Adrenal gland (tissue), 5 donors: ENCODE measurements around the gene RHOA.

Experiments
- POLR2A ChIP-seq, 2 donors: fragments of 450-650 bp; IDR thresholded peaks; one replicate each; pipeline ENCODE4 v1.6.1; 2017; ENCODE audit warnings: antibody characterized with exemption in 2 of 2, mild to moderate bottlenecking in 2 of 2, moderate library complexity in 1 of 2
- TF ChIP-seq, protein P1 (sequence below), 6 experiments: fragments of 450-650 bp in 4 of 6; fragments of 200-600 bp in 2 of 6; sonication (generic) in 1 of 6; IDR thresholded peaks; 1 replicate in 5 of 6; 2 replicates in 1 of 6; pipeline versions ENCODE4 v1.5.1 to v1.8.0; 2016 to 2021; ENCODE audit warnings: antibody characterized with exemption in 6 of 6, mild to moderate bottlenecking in 2 of 6, moderate library complexity in 1 of 6
- donor health status: DM: no; HTN: no; CAD: no.

DNA sequence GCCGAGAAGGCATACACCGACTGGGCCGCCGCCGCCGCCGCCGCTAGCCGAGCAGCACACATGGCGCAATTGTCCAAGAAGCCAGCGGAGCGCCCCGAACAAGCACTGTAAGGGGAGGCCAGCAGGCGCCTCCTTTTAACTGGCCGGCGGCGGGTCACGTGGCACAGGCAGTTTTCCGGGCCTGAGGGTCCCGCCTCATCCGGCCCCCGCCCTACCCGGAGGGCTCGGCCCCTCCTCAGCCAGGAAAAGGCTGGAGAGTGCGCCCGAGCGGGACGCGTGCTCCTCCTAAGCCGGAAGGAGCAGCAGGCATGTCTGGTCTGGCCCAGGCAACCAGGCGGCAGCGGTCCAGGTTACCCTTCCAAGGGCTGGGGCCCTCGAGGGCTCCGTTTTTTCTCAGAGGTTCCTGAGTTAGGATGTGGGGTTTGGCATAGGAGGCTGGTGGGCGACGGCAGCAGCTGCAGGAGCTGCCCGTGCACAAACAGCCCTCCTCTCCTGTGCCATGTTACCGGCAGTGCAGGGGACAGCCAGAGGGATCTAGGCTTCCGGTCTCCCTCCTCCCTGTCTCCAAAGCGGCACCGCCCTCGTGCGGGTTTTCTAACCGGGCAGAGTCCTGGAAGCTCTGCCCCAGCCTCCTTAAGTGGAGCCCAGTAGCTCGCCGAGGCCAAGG lies 53.4 kb downstream of the RHOA start, which contains the start of gene GPX1:
- TF ChIP-seq, protein P1, sequence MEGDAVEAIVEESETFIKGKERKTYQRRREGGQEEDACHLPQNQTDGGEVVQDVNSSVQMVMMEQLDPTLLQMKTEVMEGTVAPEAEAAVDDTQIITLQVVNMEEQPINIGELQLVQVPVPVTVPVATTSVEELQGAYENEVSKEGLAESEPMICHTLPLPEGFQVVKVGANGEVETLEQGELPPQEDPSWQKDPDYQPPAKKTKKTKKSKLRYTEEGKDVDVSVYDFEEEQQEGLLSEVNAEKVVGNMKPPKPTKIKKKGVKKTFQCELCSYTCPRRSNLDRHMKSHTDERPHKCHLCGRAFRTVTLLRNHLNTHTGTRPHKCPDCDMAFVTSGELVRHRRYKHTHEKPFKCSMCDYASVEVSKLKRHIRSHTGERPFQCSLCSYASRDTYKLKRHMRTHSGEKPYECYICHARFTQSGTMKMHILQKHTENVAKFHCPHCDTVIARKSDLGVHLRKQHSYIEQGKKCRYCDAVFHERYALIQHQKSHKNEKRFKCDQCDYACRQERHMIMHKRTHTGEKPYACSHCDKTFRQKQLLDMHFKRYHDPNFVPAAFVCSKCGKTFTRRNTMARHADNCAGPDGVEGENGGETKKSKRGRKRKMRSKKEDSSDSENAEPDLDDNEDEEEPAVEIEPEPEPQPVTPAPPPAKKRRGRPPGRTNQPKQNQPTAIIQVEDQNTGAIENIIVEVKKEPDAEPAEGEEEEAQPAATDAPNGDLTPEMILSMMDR (IDR thresholded peaks at IDR 0.05): peak in 2 of 6 experiments; percentile 10 to 15
- peak; percentile 97 for TF ChIP-seq POLR2A (IDR thresholded peaks at IDR 0.05)
